HG03045 (cell line): ENCODE measurements around the gene TSPAN15.

Experiments used
- ATAC-seq: cut with Tn5 transposase; IDR thresholded peaks from one replicate; pipeline ENCODE4 v1.9.1; 2021; ENCODE audit warnings: mild to moderate bottlenecking, moderate library complexity; ENCODE audit not compliant: unreplicated experiment

TSPAN15 gene

GRCh38 chr10:69451209-69451783 is at the start of gene TSPAN15:
TSS of gene TSPAN15 (plus strand) at chr10:69451465. CDS start at chr10:69451595, 130 bp downstream.
- peak; percentile 76 for ATAC-seq

- no peak for ATAC-seq
These were observed 48.9 kb upstream of the TSPAN15 start for GRCh38 chr10:69402386-69402785.

GRCh38 chr10:69403066-69403465 is 48.2 kb upstream of the TSPAN15 start:
- ATAC-seq, result no peak

GRCh38 chr10:69403519-69403918 is 47.7 kb upstream of the TSPAN15 start:
- ATAC-seq, result no peak

- ATAC-seq, result no peak
These were observed 46.5 kb upstream of the TSPAN15 start for GRCh38 chr10:69404786-69405185.

GRCh38 chr10:69405221-69405620 is 46.0 kb upstream of the TSPAN15 start:
- ATAC-seq, result no peak

GRCh38 chr10:69406302-69406811 is 44.9 kb upstream of the TSPAN15 start:
- ATAC-seq, result no peak

GRCh38 chr10:69406816-69407580 is 44.3 kb upstream of the TSPAN15 start:
- ATAC-seq, result no peak

- no peak for ATAC-seq
These were observed 43.5 kb upstream of the TSPAN15 start for GRCh38 chr10:69407621-69408301.

- peak; percentile 87 for ATAC-seq
These were observed 42.7 kb upstream of the TSPAN15 start for GRCh38 chr10:69408318-69409175.

GRCh38 chr10:69409176-69409495 is 42.1 kb upstream of the TSPAN15 start:
- no peak for ATAC-seq

- ATAC-seq, result no peak
These were observed 41.3 kb upstream of the TSPAN15 start for GRCh38 chr10:69409968-69410367.

- no peak for ATAC-seq
These were observed 40.8 kb upstream of the TSPAN15 start for GRCh38 chr10:69410487-69410886.

- no peak for ATAC-seq
These were observed 39.8 kb upstream of the TSPAN15 start for GRCh38 chr10:69411476-69411875.

- ATAC-seq, result no peak
These were observed 39.0 kb upstream of the TSPAN15 start for GRCh38 chr10:69412232-69412790.

- no peak for ATAC-seq
These were observed 37.9 kb upstream of the TSPAN15 start for GRCh38 chr10:69413221-69413865.

GRCh38 chr10:69414036-69415018 is 36.9 kb upstream of the TSPAN15 start:
- no peak for ATAC-seq

- no peak for ATAC-seq
These were observed 36.2 kb upstream of the TSPAN15 start for GRCh38 chr10:69415049-69415448.

GRCh38 chr10:69415951-69416350 is 35.3 kb upstream of the TSPAN15 start:
- no peak for ATAC-seq
